ENCODE data around the gene C2CD3.

The C2CD3 gene

GRCh38 chr11:74001822-74002286 is 168.9 kb downstream of the C2CD3 start:
- Histone ChIP-seq H3K9ac (no peak overlapping the region), H3K27me3 (no peaks in the 10 kb centered on the region), H3K4me1 (peaks cover 21% of the 10 kb centered on the region), H3K4me2 (no peak overlapping the region), H4K20me1 (no peaks in the 10 kb centered on the region), H3K4me3 (no peak overlapping the region), H3K27ac (no peak overlapping the region), H3K9me3 (no peaks in the 10 kb centered on the region), H3K36me3 (peaks cover 22% of the 10 kb centered on the region)
- TF ChIP-seq Cebpa-rat (IDR thresholded peaks at IDR 0.05) = no peak

- TF ChIP-seq Cebpa-rat (IDR thresholded peaks at IDR 0.05) = no peak
- H3K4me3 ChIP-seq = no peak overlapping the region
- no peak overlapping the region for H3K27ac ChIP-seq
- H3K9me3 ChIP-seq = no peaks in the 10 kb centered on the region
- H3K9ac ChIP-seq = no peak overlapping the region
- no peak overlapping the region for H3K4me2 ChIP-seq
- H4K20me1 ChIP-seq = no peaks in the 10 kb centered on the region
- H3K4me1 ChIP-seq = peaks cover 33% of the 10 kb centered on the region
- peaks cover 22% of the 10 kb centered on the region for H3K36me3 ChIP-seq
- H3K27me3 ChIP-seq = no peaks in the 10 kb centered on the region
These were observed 170.3 kb downstream of the C2CD3 start for GRCh38 chr11:74000307-74001133.

- Histone ChIP-seq H3K9me3 (no peaks in the 10 kb centered on the region), H3K4me2 (no peak overlapping the region), H3K4me3 (no peak overlapping the region), H3K27ac (no peak overlapping the region), H3K9ac (no peak overlapping the region), H3K36me3 (peaks cover 22% of the 10 kb centered on the region), H3K4me1 (peaks cover 37% of the 10 kb centered on the region), H3K27me3 (no peaks in the 10 kb centered on the region), H4K20me1 (no peaks in the 10 kb centered on the region)
- TF ChIP-seq Cebpa-rat (IDR thresholded peaks at IDR 0.05) = no peak
These were observed 171.1 kb downstream of the C2CD3 start for GRCh38 chr11:73999581-74000306.

- Histone ChIP-seq H3K9me3 (no peaks in the 10 kb centered on the region), H3K27me3 (no peaks in the 10 kb centered on the region), H3K4me3 (no peak overlapping the region), H3K4me1 (peaks cover 39% of the 10 kb centered on the region), H3K27ac (no peak overlapping the region), H3K36me3 (peaks cover 17% of the 10 kb centered on the region), H4K20me1 (no peaks in the 10 kb centered on the region), H3K9ac (no peak overlapping the region), H3K4me2 (no peak overlapping the region)
- no peak for TF ChIP-seq Cebpa-rat (IDR thresholded peaks at IDR 0.05)
These were observed 171.8 kb downstream of the C2CD3 start for GRCh38 chr11:73998846-73999575.

- H3K9me3 ChIP-seq = no peaks in the 10 kb centered on the region
- peaks cover 4% of the 10 kb centered on the region; the same call in 1 of the 2 replicates for H3K36me3 ChIP-seq
- TF ChIP-seq Cebpa-rat (IDR thresholded peaks at IDR 0.05) = no peak
- H3K4me3 ChIP-seq = no peak overlapping the region
- H4K20me1 ChIP-seq = no peaks in the 10 kb centered on the region
- H3K9ac ChIP-seq = no peak overlapping the region
- peak overlapping the region; percentile 39 for H3K4me2 ChIP-seq
- H3K4me1 ChIP-seq = peaks cover 39% of the 10 kb centered on the region
- H3K27ac ChIP-seq = no peak overlapping the region
- no peaks in the 10 kb centered on the region for H3K27me3 ChIP-seq
These were observed 173.6 kb downstream of the C2CD3 start for GRCh38 chr11:73997120-73997770.

- peak overlapping the region; percentile 60 for H3K4me2 ChIP-seq
These were observed 174.5 kb downstream of the C2CD3 start for GRCh38 chr11:73996161-73996747.

GRCh38 chr11:73995731-73996130 is 175.1 kb downstream of the C2CD3 start:
- H3K9ac ChIP-seq = no peak overlapping the region
- no peak for TF ChIP-seq Cebpa-rat (IDR thresholded peaks at IDR 0.05)
- H3K9me3 ChIP-seq = no peaks in the 10 kb centered on the region
- peaks cover 54% of the 10 kb centered on the region for H3K4me1 ChIP-seq
- no peak overlapping the region for H3K4me3 ChIP-seq
- H3K27me3 ChIP-seq = no peaks in the 10 kb centered on the region
- H3K36me3 ChIP-seq = no peaks in the 10 kb centered on the region
- H3K4me2 ChIP-seq = peak overlapping the region; percentile 60
- H3K27ac ChIP-seq = no peak overlapping the region
- H4K20me1 ChIP-seq = no peaks in the 10 kb centered on the region

More at GRCh38 chr11:73996161-73996747, 174.5 kb downstream of the C2CD3 start:
- no peaks in the 10 kb centered on the region for H3K27me3 ChIP-seq
- no peak overlapping the region for H3K4me3 ChIP-seq
- TF ChIP-seq Cebpa-rat (IDR thresholded peaks at IDR 0.05) = no peak
- H3K9me3 ChIP-seq = no peaks in the 10 kb centered on the region
- no peak overlapping the region for H3K9ac ChIP-seq
- H3K4me1 ChIP-seq = peaks cover 48% of the 10 kb centered on the region
- peaks cover 2% of the 10 kb centered on the region; the same call in 1 of the 2 replicates for H3K36me3 ChIP-seq
- H3K27ac ChIP-seq = no peak overlapping the region
- H4K20me1 ChIP-seq = no peaks in the 10 kb centered on the region

GRCh38 chr11:73995247-73995646 is 175.6 kb downstream of the C2CD3 start:
- H3K36me3 ChIP-seq = no peaks in the 10 kb centered on the region
- H3K4me2 ChIP-seq = peak overlapping the region; percentile 60
- H3K4me1 ChIP-seq = peaks cover 57% of the 10 kb centered on the region
- TF ChIP-seq Cebpa-rat (IDR thresholded peaks at IDR 0.05) = no peak
- H3K9ac ChIP-seq = no peak overlapping the region
- no peaks in the 10 kb centered on the region for H4K20me1 ChIP-seq
- H3K4me3 ChIP-seq = no peak overlapping the region
- H3K27ac ChIP-seq = no peak overlapping the region
- H3K9me3 ChIP-seq = no peaks in the 10 kb centered on the region
- no peaks in the 10 kb centered on the region for H3K27me3 ChIP-seq

Data from BLaER1 (cell line).